H1 (cell line): Measurements from ENCODE around the gene RPL19. TPM values are rescaled to one million over a fixed set of nuclear protein-coding genes. Genes with fewer than 3 reads are reported as not detected.

Experiments
- CREB1 ChIP-seq: IDR thresholded peaks from 2 replicates; pipeline ENCODE4 v1.6.1; 2012; ENCODE audit warnings: inconsistent platforms
- CTBP2 ChIP-seq: IDR thresholded peaks from 2 replicates; pipeline ENCODE4 v1.7.0; 2011; ENCODE audit warnings: borderline replicate concordance, mild to moderate bottlenecking, moderate library complexity, mixed read lengths, low read length; ENCODE audit not compliant: insufficient read depth, insufficient read length
- E2F6 ChIP-seq: IDR thresholded peaks from 2 replicates; pipeline ENCODE4 v1.6.1; 2012; ENCODE audit warnings: inconsistent platforms
- EZH2 ChIP-seq: fragments of 200-600 bp; sonication (generic); IDR thresholded peaks from 2 replicates; pipeline ENCODE4 v1.7.1; 2012; ENCODE audit warnings: low read depth, mild to moderate bottlenecking, moderate library complexity, low read length, inconsistent platforms; ENCODE audit not compliant: severe bottlenecking
- GABPA ChIP-seq: IDR thresholded peaks from 2 replicates; pipeline ENCODE4 v1.6.1; 2011; ENCODE audit warnings: mild to moderate bottlenecking, low read length, moderate library complexity, borderline replicate concordance; ENCODE audit not compliant: insufficient read depth
- KDM1A ChIP-seq: fragments of 200-600, 300-600 bp; sonication (generic); IDR thresholded peaks from 2 replicates; pipeline ENCODE4 v1.7.1; 2016; ENCODE audit warnings: mild to moderate bottlenecking, low read length, borderline replicate concordance
- POLR2A ChIP-seq, 2 experiments: IDR thresholded peaks; 1 replicate in 1 of 2; 2 replicates in 1 of 2; pipeline ENCODE4 v1.6.1; 2011; ENCODE audit warnings: low read depth in 2 of 2, low read length in 2 of 2, mild to moderate bottlenecking in 2 of 2; ENCODE audit errors: control extremely low read depth in 1 of 2
- SIN3A ChIP-seq, 2 experiments: IDR thresholded peaks in 1 of 2; conservative IDR thresholded peaks in 1 of 2; 2 replicates each; pipeline ENCODE4 v1.6.1; 2011 to 2012; ENCODE audit warnings: low read length in 2 of 2, improper control_type of control experiment in 1 of 2, low read depth in 1 of 2, mild to moderate bottlenecking in 1 of 2
- SP1 ChIP-seq: IDR thresholded peaks from 2 replicates; pipeline ENCODE4 v1.6.1; 2011; ENCODE audit warnings: low read depth, low read length
- TAF1 ChIP-seq: IDR thresholded peaks from 2 replicates; pipeline ENCODE4 v1.6.1; 2011; ENCODE audit warnings: mild to moderate bottlenecking, low read depth, low read length
- TBP ChIP-seq: IDR thresholded peaks from 2 replicates; pipeline ENCODE4 v1.6.1; 2011; ENCODE audit warnings: low read depth, low read length, improper control_type of control experiment
- TCF12 ChIP-seq: IDR thresholded peaks from 2 replicates; pipeline ENCODE4 v1.6.1; 2011; ENCODE audit warnings: low read depth, mild to moderate bottlenecking, low read length
- YY1 ChIP-seq: IDR thresholded peaks from 2 replicates; pipeline ENCODE4 v1.6.1; 2011; ENCODE audit warnings: low read depth, mild to moderate bottlenecking, low read length
- polyA plus RNA-seq, 7 experiments: library from polyadenylated mRNA; depleted of rRNA in 3 of 7; stranded (reverse) in 5 of 7; unstranded in 2 of 7; fragments of >200 nt in 5 of 7; fragments of 200-250 nt in 2 of 7; gene quantifications; 1 replicate in 5 of 7; 2 replicates in 1 of 7; 4 replicates in 1 of 7; pipeline versions ENCODE4 v1.2.1 to v1.2.3, GENCODE V29; 2011 to 2013; ENCODE audit warnings: missing spikeins in 2 of 7, mixed read lengths in 2 of 7
- total RNA-seq: library from RNA; stranded (reverse); fragmentation: NEBNext Ultra II Directional; extraction: Animal tissue kit (Norgen Biotek cat#: 25700); gene quantifications from 2 replicates; pipeline ENCODE4 v1.2.1, GENCODE V29; 2021

Gene RPL19
- total and polyA plus RNA-seq, 2 of the 8 experiments (the other 6 are each of a cell fraction or from before 2014, with no cell fraction given) = 2,108 to 2,182 TPM

- TF ChIP-seq TBP (peak; percentile 70), CREB1 (0 out of 2 replicates have a peak, but pooled peaks have one; percentile 28), YY1 (peak; percentile 89), POLR2A (IDR thresholded peaks at IDR 0.05; ENCODE audit: control extremely low read depth in 1 of 2, low read depth in 2 of 2, low read length in 2 of 2) (peak in 1 of 2 experiments; percentile 42; a peak in 1 of 3 replicates), SP1 (peak; percentile 90), E2F6 (no peak), CTBP2 (peak; percentile 42), TAF1 (peak; percentile 59; the same call in 1 of the 2 replicates), TCF12 (0 out of 2 replicates have a peak, but pooled peaks have one; percentile 5), GABPA (peak; percentile 66; the same call in 1 of the 2 replicates), EZH2 (no peak), KDM1A (peak; percentile 68; the same call in 1 of the 2 replicates), SIN3A (conservative IDR thresholded peaks at IDR 0.05 in 1 of 2, IDR thresholded peaks at IDR 0.05 in 1 of 2; ENCODE audit: low read depth in 1 of 2, low read length in 2 of 2) (peak in 1 of 2 experiments; percentile 92; a peak in 2 of 4 replicates)
Observed at GRCh38 chr17:39164675-39165143, 35.4 kb upstream of the RPL19 start (continued).
